GM18526 (cell line): ENCODE measurements around the gene ZNF558.

Experiments
- POLR2A ChIP-seq: IDR thresholded peaks from 3 replicates; pipeline ENCODE4 v1.6.1; 2011; ENCODE audit not compliant: insufficient read length; ENCODE audit errors: extremely low read depth

The ZNF558 gene

DNA sequence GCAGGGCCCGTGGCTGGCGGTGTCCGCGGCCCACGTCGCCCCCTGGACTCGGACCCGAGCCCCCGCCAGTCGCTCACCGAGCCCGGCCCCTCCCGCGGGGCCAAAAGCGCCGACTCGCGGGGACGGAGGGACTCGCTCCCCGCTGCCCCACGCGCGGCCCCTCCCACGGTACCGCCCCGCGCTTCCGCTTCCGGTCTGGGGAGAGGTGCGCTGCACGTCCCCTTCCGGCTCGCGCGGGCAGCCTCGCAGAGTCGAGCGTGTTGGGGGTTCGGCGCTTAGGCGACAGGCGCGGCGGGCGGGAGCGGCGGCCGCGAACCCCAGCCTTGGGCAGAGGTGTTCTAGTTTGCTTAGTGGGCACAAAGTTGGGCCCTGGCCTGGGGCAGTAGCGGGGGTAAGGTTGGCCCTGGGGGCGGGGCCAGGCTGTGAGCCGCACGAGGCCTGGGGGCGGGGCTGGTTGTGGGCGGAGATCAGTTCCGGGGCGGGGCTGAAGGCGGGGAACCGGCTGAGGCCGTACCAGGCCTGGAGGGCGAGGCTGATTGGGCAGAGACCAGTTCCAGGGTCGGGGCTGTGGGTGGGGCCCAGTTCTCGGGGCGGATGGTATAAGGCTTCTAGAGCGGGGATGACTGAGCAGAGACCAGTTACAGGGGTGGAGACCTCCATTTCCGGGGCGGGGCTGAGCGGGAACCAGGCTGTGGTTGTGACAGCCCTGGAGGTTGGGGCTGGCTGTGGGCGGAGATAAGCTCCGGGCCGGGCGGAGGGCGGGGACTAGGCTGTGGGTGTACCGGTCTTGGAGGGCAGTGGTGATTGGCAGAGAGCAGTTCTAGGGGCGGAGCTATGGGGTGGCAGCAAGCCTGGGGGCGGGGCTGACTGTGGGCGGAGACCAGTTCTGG lies at the start of gene ZNF558, which contains the start of gene MBD3L1:
Gene ZNF558, minus strand, starts transcription at position 173 of the 890 bp plus-strand sequence. CDS start 9,645 bp downstream, outside the sequence.
Gene MBD3L1, plus strand, starts transcription at position 246 of the 890 bp plus-strand sequence. CDS start 10,302 bp downstream, outside the sequence.
- peak; percentile 92 for TF ChIP-seq POLR2A

DNA sequence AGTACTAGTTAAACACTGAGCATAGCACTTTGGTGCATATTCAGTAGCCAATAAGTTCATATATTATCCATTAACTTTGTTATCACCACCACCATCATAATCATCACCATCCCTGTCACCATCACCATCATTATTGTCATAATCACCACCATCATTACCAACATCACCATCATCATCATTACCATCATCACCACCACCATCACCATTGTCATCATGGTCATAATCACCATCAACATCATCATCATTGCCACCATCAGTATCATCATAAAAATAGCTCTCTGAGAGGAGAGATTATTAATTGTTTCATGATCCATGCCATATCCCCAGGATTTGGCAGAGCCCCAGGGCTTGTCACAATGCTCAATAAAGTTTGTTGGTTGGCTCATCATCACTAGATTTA lies 49.4 kb upstream of the ZNF558 start:
- TF ChIP-seq POLR2A: no peak

DNA sequence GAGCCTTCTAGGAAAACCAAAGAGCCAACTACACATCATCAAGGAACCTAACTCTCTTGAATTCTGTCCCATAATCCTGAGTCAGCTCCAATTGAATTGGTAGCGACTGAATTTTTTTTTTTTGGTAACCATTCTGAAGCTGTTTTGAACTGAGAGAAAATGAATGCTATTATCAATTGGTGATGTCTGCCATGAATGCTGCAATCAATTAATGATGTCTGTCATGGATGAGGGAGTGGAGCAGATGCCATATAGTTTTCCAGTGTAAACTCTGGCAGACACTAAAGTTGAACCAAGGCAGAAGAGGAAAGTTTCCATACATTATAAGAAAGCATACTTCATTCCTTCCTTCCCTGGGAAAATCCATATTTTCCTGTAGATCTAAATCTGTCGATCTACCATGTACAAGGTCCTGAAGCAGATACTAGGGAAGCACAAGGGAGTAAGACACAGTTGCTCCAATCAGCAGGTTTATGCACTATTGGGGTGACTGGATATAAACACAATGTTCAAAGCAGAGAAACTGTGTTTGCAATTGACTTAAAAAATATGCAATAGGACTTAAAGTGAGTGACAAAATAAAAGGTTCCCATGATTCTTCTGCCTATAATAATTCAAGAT lies 48.9 kb upstream of the ZNF558 start:
- no peak for TF ChIP-seq POLR2A

DNA sequence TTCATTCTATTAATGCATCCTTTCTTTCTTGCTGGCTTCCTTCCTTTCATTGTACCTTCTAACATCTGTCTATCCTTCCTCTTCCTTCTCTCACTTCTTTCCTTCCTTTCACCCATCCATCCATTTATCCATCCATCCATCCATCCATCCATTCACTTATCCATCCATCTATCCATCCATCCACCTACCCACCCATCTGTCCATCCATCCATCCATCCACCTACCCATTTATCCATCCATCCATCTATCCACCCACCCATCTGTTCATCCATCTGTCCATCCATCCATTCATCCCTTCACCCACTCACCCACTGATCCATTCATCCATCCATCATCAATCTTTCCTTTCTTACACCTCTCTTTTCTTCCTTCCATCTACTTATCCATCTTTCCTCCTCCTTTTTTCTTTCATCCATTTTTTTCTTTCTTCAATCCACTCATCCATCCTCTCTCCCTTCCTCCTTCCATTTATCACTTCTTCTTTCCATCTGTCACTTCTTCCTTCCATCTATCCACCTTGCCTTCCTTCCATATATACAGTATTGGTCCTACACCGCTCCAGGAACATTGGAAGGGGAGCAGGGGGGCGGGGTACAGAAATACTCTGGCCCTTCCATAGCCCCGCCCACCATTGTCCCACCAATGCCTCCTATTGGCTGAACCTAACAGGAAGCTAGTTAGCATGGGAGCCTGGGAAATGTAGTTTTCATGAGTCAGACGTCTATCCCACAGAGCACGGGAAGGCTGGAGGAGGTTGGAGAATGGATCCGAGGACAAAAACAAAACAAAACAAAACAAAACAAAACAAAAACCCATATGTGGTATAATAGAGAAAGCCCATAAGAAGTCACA lies 46.0 kb upstream of the ZNF558 start:
- no peak for TF ChIP-seq POLR2A

DNA sequence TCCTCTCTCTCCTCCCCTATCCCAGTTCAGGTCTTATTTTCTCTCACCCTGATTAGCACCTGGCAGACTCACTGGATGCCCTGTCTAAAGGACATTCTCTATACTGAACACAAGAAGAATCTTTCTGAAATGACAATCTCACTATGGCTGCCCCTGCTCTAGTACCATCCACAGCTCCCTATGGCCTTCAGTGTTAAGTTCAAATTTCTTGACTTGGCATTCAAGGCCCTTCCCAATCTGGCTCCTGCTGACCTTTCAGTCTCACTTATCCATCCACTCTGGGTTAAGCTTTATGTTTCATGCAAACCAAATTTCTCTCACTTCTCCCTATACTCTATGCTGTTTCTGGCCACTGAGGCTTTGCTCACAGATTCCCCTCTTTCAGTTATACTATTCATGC lies 34.2 kb upstream of the ZNF558 start:
- TF ChIP-seq POLR2A: no peak

DNA sequence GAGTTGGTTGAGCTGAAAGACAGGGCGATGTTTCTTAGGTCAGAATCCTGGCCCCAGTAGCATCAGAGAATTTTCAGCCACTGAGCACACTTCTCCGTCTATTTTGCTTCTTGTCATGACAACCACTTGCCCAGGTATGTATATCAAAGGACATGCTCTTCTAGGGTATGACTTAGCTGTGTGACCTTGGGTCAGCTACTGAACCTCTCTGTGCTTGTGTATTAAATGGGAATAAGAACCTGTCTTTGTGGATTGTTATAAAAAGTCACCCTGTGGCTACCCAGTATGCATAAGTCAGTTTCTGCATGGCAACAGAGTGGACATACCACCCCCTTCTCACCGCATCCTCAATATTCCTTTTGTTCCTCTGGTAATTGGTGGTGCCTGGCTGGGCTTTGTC lies 26.2 kb upstream of the ZNF558 start:
- no peak for TF ChIP-seq POLR2A

DNA sequence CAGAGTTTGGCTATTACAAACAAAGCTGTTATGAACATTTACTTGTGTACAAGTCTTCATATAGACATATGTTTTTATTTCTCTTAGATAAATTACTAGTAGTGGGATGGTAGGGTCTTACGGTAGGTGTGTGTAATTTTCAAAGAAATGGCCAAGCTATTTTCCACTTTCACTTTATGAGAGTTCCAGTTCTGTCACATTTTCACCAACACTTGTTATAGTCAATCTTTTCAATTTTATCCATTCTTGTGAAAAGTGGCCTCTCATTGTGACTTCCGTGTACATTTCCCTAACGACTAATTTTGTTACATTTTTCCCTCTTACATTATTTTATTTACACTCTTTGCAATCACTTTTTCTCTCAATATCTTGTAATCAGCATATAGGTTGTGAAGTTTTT lies 18.4 kb upstream of the ZNF558 start:
- TF ChIP-seq POLR2A: no peak

DNA sequence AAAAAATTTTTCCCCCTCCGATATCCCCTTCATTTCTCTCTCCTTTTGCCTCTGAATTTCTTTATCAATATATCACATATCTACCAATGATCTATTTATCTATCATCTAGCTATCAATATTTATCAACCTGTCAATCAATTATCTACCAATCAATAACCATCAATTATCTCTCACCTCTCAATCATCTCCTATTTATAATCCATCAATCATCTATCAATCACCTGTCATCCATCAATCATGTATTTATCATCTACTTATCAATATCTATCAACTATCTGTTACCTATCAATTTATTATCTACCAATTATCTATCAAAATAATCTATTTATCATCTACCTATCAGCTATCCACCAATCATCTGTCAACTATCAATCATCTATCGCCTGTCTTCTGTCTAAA lies 17.1 kb upstream of the ZNF558 start:
- TF ChIP-seq POLR2A: no peak

DNA sequence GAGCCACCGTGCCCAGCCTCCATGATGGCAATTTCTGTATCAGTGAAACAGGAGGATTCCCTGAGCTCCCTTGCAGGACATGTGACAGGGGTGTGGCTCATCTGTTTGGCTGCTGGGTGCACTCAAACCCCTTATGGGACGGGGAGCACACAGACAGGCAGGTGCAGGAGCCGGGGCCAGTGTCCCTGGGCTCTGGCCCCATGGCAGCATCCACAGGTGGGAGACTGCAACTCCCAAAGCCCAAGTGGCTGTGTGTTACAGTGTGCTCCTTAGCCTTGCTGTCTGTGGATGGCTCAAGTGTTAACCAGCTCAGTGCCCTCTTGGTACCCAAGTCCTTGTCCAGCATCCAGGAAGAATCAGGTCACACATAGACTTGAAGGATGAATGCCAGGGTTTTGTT lies 14.7 kb upstream of the ZNF558 start:
- TF ChIP-seq POLR2A: no peak

DNA sequence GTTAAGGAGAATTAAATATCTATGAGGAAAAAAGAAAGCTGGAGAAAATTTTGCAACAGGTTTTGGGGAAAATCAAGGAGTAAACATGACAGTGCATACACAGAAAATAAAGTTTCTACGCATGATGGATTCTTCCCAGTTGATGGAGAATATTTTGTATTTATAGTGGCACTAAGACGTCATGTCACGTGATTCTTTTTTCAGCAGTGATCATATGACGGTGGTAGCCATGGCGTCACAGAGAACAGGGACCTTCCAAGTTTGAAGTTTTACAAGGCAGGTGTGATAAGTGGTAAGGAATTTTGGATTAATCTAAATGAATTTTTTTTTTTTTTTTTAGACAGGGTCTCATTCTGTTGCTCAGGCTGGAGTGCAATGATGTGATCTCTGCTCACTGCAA lies 8.6 kb upstream of the ZNF558 start:
- no peak for TF ChIP-seq POLR2A

DNA sequence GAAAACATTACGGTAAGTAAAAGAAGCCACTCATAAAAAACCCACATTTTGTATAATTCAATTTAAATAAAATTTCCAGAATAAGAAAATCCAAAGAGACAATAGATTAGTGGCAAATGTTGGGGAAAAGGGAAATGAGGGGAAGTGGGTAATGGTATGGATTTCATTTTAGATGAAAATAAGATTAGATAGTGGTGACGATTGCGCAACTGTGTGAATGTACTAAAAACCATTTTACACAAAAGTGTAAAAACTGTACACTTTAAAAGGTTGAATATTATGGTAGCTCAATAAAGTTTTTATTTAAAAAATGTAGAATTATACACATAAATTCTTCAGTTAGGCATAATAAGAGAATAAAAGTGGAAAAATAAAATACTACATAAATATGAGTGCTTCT lies 3.8 kb upstream of the ZNF558 start:
- no peak for TF ChIP-seq POLR2A

DNA sequence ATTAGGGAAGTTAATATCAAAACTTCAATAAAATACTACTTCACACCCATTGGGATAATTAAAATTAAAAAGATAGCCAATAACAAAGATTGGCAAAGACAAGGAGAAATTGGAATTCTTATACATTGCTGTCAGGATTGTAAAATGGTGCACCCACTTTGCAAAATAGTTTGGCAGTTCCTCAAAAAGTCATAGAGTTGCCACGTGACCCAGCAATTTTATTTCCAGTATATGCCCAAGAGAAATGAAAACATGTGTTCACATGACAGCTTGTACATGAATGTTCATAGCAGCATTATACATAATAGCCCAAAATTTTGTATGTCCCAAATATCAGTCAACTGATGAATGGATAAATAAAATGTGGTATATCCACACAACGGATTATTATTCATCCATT lies 3.3 kb upstream of the ZNF558 start:
- TF ChIP-seq POLR2A: no peak

DNA sequence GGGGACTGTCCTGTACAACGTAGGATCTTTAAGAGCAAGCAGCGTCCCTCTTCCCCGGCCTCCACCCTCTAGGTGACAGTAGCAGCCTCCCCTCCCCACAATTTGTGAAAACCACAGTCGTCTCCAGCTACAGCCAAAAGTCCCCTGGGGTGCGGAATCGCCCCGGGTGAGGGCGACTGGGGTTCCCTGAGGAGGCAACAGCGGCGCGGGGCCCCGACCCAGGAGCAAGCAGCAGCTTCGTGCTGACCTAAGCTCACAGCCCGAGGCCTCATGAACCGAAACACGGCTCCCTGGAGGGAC lies 322 bp downstream of the ZNF558 start:
- TF ChIP-seq POLR2A: no peak

DNA sequence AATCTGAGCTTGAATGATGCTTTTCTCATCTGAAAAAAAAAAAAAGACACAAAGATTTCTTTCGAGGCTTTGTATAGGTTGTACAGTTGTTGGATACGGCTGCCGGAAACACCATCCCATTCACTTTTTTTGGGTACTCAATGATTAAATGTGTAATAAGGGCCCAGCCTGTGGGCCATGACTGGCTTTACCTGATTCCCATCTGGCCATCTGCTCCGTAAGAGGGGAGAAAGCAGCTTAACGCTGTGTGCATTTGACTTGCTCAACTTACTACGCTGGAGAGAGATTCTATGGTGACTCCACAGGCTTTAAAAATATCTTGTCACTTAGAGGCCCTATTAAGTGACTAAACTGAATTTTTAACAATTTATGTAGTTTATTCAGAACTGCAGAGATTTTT lies 731 bp downstream of the ZNF558 start:
- TF ChIP-seq POLR2A: no peak

DNA sequence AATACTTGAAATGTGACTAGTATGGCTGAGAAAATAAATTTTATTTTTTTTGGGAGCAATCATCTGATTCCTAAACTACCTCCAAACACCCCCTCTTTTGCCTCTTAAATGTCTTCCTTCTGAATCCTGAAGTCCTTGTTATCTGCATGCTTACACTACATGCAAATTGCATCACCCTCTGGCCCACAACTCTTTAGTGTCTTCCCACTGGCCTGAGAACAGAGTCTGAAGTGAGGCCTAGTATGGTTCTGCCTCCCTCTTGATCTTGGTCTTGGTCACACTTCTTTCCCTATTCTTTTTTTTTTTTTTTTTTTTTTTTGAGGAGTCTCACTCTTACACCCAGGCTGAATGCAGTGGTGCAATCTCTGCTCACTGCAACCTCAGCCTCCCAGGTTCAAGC lies 4.8 kb downstream of the ZNF558 start:
- no peak for TF ChIP-seq POLR2A

DNA sequence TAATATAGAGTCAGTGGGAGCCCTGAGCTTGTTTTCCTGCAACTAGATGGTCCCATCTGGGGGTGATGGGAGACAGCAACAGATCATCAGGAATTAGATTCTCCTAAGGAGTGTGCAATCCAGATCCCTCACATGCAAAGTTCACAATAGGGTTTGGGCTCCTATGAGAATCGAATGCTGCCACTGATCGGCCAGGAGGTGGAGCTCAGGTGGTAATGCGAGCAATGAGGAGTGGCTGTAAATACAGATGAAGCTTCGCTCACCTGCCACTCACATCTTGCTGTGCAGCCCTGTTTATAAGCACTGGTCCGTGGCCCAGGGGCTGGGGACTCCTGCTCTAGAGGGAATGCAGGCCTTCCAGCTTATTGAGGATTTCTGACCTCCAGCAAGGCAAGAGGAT lies 5.7 kb downstream of the ZNF558 start:
- no peak for TF ChIP-seq POLR2A
